Stimulated activated CD4-positive, alpha-beta T cell treated with anti-CD3 and anti-CD28 coated beads, Interleukin-4, amount 100 ng/mL, for 1 hour (primary cell): ENCODE data around the gene NR1D2.
A peak's percentile ranks its signal among the peaks of the same experiment; 100 is the strongest.
"Not testable (repeated sequence)": the region's sequence is repeated elsewhere in the genome, so short reads cannot be mapped to it uniquely, and the experiment has no call there.

Experiments used
- DNase-seq: peaks from one replicate; pipeline ENCODE4 v3.0.0-alpha.2; 2020

Gene NR1D2

DNA sequence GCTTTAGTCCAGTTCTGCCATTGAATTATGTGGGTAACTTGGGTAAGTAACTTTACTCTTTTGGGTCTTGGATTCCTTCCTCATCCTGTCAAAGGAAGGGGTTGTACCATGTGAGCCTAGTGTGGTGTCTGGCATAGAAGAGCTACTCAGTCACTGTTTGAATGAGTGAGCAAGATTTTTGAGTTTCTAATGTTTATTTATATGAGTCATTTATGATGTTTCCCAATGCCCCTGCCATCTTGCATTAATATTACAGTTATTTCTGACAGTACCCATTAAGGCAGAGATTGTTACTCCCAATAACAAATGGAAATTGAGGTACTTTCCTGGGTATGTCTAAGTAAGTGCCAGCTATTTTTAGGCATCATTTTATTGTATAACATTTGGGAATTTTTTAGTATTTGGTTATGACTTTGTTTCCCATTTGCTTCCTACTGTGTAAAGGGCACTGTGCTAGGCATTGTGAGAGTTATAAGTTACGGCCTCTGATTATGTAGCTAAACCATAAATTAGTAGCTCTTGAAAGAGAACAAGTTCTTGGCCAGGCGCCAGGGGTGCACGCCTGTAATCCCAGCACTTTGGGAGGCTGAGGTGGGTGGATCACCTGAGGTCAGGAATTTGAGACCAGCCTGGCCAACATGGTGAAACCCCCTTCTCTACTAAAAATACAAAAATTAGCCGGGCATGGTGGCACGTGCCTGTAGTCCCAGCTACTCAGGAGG is 23.5 kb downstream of the NR1D2 start:
- no peak for DNase-seq

DNA sequence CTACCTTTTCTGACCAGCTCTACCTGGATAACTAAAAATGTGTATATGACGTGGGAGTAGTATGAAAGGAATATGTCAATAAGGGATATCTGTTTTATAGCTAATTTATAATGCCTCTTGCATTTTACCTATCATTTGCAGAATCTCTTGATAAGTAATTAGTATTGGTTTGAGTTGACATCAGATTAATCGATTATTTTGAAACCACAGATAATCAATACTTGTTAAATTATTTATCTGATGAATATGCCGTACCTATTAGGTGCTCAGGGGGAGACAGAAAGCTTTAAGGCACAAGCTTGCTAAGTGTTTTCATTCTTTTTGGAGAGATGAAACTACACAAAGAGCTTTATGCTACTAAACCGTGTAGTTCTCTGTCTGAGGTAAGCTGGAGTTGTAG is 24.3 kb downstream of the NR1D2 start:
- DNase-seq: no peak

DNA sequence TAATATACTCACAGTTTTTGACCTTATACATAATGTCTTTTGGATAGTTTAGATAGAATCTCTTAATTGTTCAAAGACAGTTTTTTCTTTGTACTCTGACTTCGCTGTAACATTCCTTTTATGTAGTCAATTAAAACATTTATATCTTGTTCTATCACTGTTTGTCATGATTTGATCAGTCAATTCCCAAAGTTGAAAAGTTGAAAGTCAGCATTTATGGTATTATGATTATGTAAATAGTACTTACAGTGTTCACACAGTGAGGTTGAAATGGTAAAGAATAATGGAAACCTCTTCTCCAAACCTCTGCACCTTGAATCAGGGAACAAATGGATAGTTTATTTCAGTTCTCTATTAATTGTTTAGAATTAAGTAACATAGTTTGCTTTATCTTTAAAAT is 26.6 kb downstream of the NR1D2 start:
- DNase-seq: no peak

DNA sequence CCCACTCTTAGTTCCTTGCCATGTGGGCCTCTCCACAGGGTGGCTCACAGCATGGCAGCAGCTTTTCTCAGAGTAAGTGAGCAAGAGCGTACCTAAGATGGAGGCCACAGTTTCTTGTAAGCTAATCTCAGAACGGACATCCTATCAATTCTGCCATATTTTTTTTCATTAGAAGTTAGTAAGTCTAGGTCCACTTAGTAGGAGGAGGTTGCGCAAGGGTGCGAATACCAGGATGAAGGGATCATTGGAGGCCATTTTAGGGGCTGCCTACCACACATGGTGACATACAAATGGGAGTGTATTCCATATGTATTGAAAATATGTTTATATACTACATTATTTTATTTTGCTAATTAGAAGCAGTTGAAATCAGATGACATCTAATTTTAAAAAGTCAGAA is 31.5 kb downstream of the NR1D2 start:
- no peak for DNase-seq

DNA sequence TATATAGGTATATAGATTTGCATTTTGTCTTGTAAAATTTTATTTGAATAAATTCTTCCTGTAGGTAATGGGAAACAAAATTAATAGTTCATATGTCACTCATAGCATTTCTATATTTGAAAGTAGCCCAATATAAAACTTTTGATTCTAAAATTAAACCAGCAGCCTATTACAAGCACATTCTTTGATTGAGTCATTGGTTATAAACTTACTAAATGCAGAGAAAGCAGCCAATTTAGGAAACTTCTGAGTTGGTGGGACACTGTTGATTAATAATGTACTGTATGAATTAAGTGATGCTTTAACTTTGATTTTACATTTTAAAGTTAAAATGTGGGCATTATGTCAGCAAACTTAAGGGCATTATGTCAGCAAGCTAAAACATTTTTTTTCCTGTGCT is 34.5 kb downstream of the NR1D2 start:
- DNase-seq: no peak

DNA sequence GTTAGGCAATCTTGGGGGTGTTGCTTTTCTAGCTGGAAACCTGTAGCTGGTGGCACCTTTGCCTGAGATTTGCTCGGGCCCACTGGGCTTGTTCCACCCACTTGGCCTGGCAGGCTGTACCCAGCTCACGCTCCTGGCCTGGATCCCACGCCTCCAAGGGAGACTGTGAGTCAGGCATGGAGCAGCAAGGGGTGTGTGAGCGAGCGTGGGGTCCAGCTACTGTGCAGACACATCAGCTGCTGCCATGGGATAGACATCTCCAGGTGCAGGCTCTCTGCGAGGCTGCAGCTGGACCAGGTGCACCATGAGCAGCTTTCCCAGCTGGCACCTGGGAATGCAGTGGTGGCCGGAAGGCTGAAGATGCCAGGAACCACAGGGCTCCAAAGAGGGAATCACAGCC is 36.0 kb downstream of the NR1D2 start:
- no peak for DNase-seq

DNA sequence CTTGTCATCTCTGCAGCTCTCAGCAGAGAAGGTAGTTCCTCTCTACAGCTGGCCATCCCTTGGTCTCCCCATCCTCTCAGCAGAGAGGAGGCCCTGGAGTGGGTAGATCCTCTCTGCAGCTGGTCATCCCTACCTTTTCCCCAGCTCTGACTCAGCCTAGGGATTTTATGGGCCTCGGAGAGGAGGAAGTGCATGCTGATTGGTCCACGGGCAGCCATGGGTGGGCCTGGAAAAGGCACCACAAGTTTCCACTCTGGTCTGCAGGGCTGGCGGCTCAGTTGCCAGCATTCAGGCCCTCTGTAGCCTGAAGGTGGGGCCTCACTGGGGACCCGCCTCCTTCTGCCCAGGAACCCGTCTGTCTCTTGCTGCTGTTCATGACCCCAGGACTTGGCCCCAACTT is 36.9 kb downstream of the NR1D2 start:
- no peak for DNase-seq

DNA sequence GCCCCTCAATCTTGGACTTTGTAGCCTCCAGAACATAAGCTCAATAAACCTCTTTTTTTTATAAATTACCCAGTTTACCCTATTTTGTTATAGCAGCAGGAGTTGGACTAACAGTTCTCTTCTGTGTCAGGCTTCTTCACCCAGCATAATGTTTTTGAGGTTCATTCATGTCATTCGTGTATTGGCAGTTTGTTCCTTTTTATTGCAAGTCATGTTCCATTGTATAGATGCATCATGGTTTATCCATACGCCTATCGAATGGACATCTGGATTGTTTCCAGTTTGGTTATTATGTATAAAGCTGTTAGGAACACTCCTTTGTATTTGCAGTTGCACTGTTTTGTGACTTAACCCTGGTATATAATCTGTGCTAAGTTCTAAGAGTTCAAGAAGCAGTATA is 39.8 kb downstream of the NR1D2 start:
- DNase-seq: no peak

DNA sequence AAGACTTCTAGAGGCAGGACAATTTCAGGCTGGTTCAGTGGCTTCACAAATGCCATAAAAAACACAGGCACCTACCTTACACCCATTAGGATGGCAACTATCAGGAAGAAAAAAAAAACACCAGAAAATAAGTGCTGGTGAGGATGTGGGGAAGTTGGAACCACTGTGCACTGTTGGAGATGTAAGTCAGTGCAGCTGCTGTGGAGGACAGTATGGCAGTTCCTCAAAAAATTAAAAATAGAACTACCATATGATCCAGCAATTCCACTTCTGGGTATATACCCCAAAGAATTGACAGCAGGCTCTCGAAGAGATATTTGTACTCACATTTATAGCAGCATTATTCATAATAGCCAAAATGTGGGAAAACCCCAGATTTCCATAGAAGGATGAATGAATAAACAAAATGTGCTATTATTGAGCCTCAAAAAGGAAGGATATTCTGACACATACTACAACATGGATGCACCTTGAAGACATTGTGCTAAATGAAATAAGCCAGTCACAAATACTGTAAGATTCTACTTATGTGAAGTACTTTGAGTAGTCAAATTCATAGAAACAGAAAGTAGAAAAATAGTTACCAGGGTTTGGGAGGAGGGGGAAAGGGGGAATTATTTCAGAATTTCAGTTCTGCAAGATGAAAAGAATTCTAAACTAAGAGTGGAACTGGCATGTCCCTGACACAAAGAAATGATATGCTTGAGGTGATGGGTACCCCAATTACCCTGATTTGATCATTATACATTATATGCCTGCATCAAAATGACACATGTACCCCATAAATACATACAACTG is 40.9 kb downstream of the NR1D2 start:
- no peak for DNase-seq

DNA sequence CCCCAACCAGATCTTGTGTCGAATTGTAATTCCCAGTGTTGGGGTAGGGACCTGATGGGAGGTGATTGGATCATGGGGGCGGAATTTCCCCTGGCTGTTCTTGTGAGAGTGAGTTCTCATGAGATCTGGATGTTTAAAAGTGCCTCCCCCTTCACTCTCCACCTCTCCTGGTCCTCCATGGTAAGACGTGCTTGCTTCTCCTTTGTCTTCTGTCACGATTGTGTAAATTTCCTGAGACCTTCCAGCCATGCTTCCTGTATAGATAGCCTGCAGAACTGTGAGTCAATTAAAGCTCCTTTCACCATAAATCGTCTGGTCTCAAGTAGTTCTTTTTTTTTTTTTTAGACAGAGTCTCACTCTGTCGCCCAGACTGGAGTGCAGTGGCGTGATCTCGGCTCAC is 42.3 kb downstream of the NR1D2 start:
- no peak for DNase-seq

DNA sequence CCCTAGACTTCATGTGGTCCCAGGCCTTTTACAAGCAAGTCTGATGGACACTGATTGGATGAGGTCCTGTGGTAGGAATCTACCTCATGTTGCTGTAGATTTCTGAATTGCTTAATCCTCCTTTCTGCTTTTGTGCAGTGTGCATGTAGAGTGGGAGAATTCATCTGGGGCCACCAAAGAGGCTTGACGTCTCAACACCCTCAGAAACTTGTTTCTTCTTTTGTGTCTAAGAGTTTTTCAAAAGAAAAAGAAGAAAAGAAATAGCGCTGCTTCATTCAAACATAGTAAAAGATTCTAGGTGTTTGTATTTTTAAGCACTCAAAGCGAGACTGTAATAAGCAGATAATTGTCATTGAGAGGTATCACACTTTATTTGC is 46.2 kb downstream of the NR1D2 start:
- DNase-seq: no peak

DNA sequence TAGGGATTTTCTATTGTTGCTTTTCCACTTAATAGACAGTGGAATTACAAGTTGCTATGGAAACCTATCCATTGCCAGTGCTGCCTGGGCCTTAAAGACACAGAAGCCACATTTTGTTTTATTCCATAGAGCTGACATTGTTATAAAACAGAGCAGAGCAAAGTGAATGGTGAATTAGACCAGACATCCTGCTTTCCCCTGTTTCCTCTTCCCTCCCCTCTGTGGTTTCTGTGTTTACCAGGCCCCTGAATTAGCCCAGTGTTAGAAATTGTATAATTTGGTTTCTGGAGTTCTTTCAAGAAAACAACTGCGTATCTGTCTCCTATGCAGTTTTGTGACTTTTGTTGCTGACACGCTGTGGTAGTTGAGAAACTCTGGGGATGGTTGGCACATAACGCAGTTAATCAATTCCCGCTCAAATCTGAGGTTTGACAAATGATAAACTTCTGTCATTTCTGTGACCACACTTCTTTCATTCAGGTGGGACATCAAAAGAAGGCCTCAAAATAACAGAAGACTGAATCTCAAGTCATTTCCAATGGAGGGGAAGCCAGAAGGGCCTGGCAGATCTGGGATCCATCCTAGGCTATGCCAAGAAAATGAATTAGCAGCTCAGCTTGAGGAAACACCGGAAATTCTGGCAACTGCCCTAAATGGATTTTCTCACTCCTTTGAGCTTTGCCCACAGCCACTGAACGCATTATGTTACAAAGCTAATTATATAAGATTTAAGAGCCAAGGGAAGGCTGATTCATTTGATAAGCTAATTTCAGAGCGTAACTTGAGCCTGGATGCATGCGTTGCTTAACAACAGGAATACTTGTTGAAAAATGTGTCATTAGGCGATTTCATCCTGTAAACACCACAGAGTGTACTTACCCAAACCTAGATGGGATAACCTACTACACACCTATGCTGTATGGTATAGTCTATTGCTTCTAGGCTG is 46.9 kb downstream of the NR1D2 start:
- no peak for DNase-seq

DNA sequence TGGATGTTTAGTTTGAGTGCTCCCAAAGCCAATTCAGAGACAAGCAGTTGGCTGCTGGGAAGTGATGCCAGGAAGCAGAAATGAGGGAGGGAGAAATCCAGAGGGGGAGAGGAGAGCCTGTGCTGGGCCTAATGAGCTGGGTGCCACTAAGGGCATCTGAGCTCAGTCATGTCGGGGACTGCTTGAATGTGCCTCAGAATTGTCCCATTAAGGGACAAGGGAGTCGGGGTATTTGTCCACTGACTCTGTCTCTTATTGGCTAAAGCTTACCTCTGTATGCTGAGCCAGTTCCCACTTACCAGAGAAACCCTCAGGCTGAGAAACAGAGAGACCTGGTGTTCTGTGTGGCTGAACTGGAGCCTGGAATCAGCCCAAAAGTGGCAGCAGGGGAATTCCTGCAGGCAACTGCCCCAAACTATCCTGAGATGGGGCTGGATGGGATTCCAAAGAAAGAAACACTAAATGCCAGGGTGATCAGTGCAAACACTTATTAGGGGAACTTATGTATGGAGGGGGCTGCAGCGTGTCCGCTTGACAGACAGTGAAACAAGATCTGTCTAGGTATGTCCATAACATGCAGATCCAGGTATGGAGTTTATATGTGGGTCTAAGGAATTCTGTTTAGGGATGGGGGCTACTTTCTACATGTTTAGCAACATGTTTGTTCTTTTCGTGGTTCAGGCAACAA is 48.6 kb downstream of the NR1D2 start:
- no peak for DNase-seq

DNA sequence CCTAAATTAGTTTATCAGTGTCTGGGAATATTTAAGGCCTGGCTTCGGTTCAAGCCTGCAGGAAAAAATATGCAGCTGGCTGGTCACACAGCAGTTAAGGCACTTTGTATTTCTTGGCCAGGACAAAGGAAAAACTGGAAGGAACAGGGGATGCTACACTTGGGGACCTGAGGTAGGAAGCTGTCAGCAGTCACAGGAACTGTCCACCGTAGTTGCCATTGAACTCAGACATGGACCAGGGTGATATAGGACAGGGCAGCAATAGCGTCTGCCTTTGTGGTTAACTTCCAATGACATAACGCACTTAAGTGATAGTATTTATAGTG is 49.1 kb downstream of the NR1D2 start:
- DNase-seq: no peak

DNA sequence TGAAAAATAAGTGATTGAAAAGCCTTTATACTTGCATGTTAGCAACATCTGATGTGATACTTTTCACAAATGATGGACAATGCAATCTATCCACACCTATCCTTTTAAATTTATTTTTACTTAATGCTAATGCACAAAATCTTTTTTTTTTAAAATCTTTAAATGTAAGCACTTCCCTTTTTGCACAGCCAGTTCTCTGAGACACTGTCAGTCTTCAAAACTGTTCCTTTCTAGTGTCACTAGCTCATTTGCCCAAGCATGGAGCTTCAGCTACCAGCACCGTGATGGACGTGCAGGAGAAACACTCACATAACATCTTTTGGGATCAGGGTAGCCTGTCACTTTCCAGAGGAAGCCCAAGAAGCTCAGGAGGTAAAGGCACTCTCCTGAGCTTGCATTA is 50.1 kb downstream of the NR1D2 start:
- DNase-seq: no peak

DNA sequence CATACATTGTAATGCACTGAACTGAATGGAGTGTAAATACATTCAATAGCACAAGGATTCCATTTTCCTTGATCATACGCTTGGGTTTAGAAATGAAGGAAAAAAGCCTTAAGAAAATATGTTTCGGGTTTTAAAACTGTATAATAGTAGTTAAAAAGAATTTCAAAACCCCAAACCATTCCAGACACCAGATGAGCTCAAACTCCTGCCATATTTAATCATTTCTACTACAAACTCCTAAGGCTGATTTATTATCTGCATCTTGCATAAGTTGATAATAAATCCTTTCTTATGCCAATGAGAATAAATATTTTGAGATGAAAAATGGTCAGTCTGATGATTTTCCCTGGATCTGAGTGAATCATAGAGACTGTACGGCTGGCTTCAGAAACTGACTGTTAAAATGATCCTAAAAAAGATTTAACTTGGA is 51.0 kb downstream of the NR1D2 start:
- DNase-seq: no peak

DNA sequence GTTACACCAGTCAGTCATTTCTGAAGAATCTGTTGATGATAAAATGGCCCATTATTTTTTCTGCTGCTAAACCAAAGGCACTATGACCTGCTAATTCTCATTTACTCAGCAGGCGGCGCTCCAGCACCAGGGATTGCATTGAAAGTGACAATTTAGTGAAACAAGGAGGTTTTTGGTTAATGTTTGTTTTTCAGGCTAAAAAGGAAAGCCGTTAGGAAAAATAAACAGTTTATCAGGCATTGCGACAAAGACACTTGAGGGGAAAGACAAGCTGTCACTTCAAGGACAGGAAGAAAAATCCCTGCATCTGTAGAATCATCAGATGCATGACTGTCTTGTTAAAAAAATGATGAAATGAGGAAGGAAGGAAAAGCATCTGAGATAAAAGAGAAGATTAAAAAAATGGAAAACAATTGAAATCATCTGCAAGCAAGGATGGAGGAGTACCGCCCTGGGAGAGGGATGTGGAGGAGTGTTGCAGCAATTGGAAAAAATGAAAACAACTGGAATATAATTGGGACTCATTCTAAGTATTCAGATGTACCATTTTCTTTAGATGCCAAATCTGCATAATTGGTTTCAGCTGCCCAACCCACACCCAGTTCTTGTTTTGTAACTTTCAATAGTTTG is 54.0 kb downstream of the NR1D2 start:
- peak; percentile 64 for DNase-seq

DNA sequence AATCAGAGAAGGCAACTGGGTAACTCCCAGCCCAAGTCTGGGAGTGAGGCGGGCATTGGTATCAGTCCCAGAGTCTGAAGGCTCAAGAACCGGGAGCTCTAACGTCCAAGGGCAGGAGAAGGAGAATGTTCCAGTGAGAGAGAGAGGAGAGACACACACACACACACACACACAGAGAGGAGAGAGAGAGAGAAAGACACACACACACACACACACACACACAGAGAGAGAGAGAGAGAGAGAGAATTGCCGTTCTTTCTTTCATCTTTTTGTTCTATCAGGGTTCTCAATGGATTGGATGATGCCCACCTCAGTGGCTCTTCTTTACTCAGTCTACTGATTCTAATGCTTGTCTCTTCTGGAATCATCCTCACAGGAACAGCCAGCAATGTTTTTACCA is 57.0 kb downstream of the NR1D2 start:
- DNase-seq: no peak

DNA sequence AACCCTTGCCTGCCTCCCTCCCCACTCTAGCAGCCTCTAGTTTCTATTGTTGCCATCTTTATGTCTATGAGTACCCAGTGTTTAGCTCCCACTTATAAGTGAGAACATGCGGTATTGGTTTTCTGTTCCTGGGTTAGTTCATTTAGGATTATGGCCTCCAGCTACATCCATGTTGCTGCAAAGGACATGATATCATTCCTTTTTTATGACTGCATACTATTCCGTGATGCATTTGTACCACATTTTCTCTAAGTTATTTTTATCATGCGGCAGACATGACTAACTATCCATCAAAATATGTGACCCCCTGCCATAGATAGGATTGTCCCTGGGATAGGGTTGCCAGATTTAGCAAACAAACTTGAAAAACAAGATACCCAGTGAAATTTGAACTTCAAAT is 58.4 kb downstream of the NR1D2 start:
- no peak for DNase-seq

DNA sequence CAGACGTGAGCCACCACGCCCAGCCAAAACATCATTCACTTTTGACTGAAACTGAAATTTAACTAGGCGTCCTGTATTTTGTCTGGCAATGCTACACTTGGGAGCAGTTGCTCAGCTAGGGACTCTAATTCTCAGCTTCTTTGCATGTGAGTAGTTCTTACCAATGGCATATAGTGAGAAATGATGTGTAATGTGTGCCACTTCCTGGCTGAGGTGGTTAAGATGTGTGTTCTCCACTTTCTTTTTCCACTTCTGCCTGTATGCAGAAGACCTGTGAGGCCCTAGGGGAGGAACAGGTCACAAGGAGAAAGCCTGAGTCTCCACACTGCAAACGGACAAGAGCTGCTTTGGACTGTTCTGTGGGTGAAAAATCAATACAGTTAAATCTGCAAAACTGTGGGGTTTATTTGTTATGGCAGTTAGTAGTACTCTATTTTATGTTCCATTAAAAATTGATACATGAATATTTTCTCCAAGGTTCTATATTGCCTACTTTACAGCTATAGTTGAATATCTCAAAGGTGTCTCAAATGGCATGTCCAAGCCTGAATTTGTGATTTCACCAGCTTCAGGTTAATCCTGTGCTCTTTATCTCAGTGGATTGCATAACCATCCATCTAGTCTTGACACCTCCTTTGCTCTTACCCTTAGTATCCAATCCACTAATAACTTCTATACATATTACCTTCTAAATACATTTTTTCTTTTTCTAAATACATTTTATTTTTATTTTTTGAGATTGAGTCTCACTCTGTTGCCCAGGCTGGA is 59.3 kb downstream of the NR1D2 start:
- DNase-seq: no peak

DNA sequence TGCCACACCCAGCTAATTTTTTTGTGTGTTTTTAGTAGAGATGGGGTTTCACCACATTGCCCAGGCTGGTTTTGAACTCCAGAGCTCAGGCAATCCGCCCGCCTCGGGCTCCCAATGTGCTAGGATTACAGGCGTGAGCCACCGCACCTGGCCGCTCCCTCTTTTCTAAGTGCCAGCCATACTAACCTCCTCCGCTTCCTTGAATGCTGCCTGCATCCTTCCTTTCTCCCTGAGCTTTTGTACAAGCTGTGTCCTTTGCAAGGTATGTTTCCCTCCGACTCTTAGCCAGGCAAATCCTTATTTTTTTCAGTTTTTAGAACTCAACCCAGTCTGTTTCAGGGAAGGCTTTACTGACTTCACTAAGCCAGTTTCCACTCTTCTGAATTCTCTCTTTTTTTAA is 60.6 kb downstream of the NR1D2 start:
- DNase-seq: no peak

DNA sequence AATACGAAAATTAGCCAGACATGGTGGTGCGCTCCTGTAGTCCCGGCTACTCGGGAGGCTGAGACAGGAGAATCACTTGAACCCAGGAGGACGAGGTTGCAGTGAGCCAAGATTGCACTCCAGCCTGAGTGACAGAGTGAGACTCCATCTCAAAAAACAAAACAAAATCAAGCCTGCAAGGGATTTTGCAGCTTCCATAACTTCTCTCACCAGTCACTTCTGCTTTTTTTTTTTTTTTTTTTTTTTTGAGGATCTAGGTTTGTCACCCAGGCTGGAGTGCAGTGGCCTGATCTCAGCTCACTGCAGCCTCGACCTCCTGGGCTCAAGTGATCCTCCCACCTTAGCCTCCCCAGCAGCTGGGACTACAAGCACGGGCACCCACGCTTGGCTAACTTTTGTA is 65.7 kb downstream of the NR1D2 start:
- DNase-seq: not testable (repeated sequence)
